Measurements from ENCODE around the gene MICU2. TPM values are rescaled to one million over a fixed set of nuclear protein-coding genes. Genes with fewer than 3 reads are reported as not detected.

Gene MICU2
- total RNA-seq, 1 donor from 2014 or later, result 104 TPM

DNA sequence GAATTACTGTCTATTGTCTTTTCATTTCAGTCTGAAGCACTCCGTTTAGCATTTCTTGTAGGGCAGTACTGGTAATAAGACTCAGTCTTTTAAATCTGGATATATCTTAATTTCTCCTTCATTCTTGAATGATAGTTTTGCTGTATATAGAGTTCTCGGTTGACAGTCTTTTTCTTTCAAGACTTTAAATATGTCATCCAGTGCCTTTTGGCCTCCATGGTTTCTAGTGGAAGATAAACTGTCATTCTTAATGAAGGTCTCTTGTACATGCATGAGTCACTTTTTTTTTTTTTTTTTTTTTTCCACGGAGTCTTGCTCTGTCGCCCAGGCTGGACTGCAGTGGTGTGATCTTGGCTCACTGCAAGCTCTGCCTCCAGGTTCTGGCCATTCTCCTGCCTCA lies 117.6 kb downstream of the MICU2 start:
- no peaks in the 10 kb centered on the region for H3K27me3 ChIP-seq (ENCODE audit: control insufficient read depth, insufficient read depth, low read length)
- no peak for DNase-seq (ENCODE audit: low read depth)
- TF ChIP-seq CTCF (IDR thresholded peaks at IDR 0.05; ENCODE audit: insufficient read depth, low read length, poor library complexity, severe bottlenecking), result no peak

GRCh38 chr13:21483748-21484147 lies 120.2 kb downstream of the MICU2 start:
- no peak for DNase-seq (ENCODE audit: low read depth)
- Histone ChIP-seq H3K36me3 (ENCODE audit: control insufficient read depth, insufficient read depth, low read length) (peaks cover 2% of the 10 kb centered on the region), H3K27me3 (ENCODE audit: control insufficient read depth, insufficient read depth, low read length) (no peaks in the 10 kb centered on the region), H3K4me3 (ENCODE audit: low read depth, low read length) (no peak overlapping the region)
- no peak for TF ChIP-seq CTCF (IDR thresholded peaks at IDR 0.05; ENCODE audit: insufficient read depth, low read length, poor library complexity, severe bottlenecking)

More for the DNA sequence above, 117.6 kb downstream of the MICU2 start:
- Histone ChIP-seq H3K36me3 (ENCODE audit: control insufficient read depth, insufficient read depth, low read length) (peaks cover 2% of the 10 kb centered on the region), H3K4me3 (ENCODE audit: low read depth, low read length) (no peak overlapping the region)

DNA sequence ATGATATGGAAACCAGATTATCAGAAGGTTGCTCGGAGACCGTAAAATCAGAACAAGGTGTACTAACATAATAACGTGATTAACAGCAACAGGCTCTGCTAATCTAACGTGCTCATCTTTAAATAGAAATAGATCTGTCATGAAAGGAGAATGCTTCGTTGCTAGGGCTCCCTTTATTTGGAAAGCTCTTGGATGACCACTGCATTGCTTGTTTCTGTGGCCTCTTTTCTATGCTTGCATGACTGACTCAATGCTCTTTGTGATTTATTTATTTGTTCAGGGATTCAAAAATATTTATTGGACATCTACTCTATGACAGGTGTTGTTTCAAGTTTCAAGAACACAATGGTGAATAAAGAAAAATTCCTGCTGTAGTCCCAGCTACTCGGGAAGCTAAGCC lies 122.6 kb downstream of the MICU2 start:
- DNase-seq (ENCODE audit: low read depth), result no peak
- no peaks in the 10 kb centered on the region for H3K36me3 ChIP-seq (ENCODE audit: control insufficient read depth, insufficient read depth, low read length)
- no peaks in the 10 kb centered on the region for H3K27me3 ChIP-seq (ENCODE audit: control insufficient read depth, insufficient read depth, low read length)
- no peak overlapping the region for H3K4me3 ChIP-seq (ENCODE audit: low read depth, low read length)
- no peak for TF ChIP-seq CTCF (IDR thresholded peaks at IDR 0.05; ENCODE audit: insufficient read depth, low read length, poor library complexity, severe bottlenecking)

- peak; percentile 34 for DNase-seq (ENCODE audit: low read depth)
- Histone ChIP-seq H3K36me3 (ENCODE audit: control insufficient read depth, insufficient read depth, low read length) (no peaks in the 10 kb centered on the region), H3K27me3 (ENCODE audit: control insufficient read depth, insufficient read depth, low read length) (no peaks in the 10 kb centered on the region), H3K4me3 (ENCODE audit: low read depth, low read length) (no peak overlapping the region)
- TF ChIP-seq CTCF (IDR thresholded peaks at IDR 0.05; ENCODE audit: insufficient read depth, low read length, poor library complexity, severe bottlenecking), result peak; percentile 37
These were observed 124.8 kb downstream of the MICU2 start for GRCh38 chr13:21478881-21479808.

GRCh38 chr13:21476893-21477472 lies 127.0 kb downstream of the MICU2 start:
- Histone ChIP-seq H3K36me3 (ENCODE audit: control insufficient read depth, insufficient read depth, low read length) (no peaks in the 10 kb centered on the region), H3K4me3 (ENCODE audit: low read depth, low read length) (peak overlapping the region; percentile 26), H3K27me3 (ENCODE audit: control insufficient read depth, insufficient read depth, low read length) (no peaks in the 10 kb centered on the region)
- DNase-seq (ENCODE audit: low read depth), result peak; percentile 44
- TF ChIP-seq CTCF (IDR thresholded peaks at IDR 0.05; ENCODE audit: insufficient read depth, low read length, poor library complexity, severe bottlenecking), result peak; percentile 98

Data from kidney epithelial cell (primary cell).